Measurements from ENCODE around the gene PPP4R2.

PPP4R2 gene, protein sequence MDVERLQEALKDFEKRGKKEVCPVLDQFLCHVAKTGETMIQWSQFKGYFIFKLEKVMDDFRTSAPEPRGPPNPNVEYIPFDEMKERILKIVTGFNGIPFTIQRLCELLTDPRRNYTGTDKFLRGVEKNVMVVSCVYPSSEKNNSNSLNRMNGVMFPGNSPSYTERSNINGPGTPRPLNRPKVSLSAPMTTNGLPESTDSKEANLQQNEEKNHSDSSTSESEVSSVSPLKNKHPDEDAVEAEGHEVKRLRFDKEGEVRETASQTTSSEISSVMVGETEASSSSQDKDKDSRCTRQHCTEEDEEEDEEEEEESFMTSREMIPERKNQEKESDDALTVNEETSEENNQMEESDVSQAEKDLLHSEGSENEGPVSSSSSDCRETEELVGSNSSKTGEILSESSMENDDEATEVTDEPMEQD

DNA sequence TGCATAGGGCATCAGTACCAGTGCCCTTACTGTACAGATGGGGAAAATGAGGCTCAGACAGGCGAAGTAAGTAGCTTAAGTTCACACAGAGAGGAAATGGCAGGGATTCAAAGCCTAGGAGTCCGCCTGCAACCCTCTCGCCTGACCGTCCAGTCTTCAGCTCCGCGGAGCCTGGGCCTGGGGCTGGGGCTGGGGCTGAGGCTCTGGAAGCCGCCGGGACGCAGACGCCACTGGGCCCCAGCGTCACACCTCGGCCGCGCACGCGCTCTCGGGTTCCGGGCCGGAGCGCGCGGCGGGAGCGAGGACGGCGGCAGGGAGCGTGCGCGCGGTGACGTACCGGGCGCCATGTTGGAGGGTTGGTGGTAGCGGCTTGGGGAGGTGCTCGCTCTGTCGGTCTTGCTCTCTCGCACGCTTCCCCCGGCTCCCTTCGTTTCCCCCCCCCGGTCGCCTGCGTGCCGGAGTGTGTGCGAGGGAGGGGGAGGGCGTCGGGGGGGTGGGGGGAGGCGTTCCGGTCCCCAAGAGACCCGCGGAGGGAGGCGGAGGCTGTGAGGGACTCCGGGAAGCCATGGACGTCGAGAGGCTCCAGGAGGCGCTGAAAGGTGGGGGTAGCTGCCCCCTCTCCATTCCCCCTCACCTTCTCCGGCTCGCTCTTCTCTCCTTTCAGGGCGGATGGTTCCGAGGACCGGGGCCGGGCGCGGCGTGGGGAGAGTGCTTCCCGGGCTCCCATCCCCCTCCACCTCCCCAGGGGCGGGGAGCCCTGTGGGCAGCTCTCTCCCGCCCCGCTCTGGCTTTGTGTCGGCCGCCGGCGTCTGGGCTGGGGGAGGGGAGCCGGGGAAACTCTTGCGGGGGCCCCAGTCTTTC is at the start of gene PPP4R2:
TSS of gene PPP4R2 (plus strand) at position 339 of the 861 bp plus-strand sequence. CDS start at position 566, 227 bp downstream.
- DNase-seq, result peak; percentile 17

DNA sequence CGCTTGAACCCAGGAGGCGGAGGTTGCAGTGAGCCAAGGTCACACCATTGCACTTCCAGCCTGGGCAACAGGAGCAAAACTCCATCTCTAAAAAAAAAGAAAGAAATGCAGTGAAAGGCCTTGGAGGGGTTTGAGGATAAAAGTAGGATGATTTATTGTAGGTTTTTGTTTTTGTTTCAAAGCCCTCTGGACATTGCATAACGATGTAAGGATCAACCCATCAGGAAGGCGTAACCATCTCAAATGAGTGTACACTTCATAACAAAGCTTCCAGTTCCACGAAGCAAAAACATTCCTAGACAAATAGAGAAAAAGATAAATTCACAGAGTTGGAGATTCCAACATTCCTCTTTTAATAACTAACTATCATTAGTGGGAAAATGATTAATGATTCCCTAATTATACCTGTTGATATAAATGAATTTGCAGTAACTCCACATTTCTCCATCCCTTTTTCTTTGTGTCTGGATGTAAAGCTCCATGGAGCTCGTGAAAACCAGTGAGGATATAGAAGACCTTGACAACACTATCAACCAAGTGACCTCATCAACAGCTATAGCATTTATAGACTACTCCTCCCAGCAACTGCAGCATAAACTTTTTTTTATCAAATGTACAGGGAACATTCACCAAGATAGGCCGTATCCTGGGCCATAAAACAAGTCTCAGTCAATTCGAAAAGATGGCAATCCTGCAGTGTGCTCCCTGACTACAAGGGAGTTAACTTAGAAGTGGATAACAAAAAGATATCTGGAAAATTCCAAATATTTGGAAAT is 48.7 kb upstream of the PPP4R2 start:
- DNase-seq, result no peak

DNA sequence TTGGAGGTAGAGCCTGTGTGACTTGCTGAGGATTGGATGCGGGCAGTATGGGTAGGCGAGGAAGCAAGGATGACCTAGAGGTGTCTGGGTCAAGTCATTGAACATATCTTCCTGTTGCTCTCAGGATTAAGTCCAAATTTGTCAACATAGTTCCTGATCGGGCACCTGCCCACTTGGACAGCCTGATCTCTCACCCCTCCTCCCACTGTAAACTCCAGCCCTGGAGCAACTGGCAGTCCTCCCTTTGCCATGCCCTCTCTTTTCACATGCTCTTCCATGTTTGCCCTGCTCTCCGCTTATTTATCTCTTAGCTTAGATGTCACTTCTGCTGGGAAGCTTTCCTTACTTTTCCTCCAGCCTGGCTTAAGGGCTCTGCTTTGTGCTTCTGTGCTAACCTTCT is 47.6 kb upstream of the PPP4R2 start:
- DNase-seq, result no peak

DNA sequence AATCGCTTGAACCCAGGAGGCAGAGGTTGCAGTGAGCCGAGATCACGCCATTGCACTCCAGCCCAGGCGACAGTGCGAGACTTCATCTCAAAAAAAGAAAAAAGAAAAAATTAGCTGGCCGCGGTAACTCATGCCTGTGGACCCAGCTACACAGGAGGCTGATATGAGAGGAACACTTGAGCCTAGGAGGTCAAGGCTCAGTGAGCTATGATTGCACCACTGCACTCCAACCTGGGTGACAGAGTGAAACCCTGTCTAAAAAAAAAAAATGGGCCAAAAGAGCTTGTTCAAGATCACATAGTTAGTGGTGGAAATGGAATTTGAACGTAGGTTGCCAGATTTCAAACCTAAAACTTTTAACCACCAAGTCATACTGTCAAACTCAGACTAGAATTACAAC is 46.2 kb upstream of the PPP4R2 start:
- no peak for DNase-seq

DNA sequence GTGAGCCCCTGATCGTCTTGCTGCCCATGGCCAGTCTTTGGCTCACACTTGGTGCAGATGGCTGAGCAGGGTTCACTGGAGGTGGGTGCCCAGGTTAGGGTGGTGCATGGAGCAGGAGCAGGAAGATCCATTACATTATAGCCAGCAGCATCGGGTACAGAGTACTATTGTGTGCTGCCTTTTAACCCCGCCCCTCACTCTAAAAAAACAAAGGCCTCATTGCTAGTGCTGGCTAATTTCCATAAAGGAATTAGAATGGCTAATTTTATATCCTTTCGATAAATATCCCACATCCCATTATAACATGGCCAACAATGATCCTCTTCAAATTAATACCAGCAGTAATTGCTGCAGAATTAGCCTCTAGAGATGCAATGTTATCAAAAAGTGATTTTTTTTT is 45.8 kb upstream of the PPP4R2 start:
- DNase-seq, result no peak

DNA sequence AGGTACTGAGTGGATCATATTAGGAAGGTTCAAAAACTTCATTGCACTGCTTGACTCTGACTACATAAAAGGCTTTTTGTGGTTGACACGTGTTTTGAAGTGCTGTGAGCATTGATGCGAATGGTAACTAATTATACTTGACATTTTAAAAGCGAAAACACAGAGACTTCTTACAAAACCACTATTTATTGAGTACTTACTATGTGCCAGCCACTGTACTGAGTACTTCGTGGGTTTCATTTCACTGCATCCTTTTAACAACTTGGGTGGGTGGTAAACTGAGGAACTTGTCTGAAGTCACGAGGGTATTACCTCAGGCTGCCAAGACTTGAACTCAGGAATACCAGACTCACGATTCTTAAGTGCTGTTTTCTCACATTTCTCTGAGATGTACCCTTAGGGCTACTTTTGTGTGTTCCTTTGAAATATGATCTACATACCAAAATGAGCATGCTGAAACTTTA is 45.3 kb upstream of the PPP4R2 start:
- no peak for DNase-seq

DNA sequence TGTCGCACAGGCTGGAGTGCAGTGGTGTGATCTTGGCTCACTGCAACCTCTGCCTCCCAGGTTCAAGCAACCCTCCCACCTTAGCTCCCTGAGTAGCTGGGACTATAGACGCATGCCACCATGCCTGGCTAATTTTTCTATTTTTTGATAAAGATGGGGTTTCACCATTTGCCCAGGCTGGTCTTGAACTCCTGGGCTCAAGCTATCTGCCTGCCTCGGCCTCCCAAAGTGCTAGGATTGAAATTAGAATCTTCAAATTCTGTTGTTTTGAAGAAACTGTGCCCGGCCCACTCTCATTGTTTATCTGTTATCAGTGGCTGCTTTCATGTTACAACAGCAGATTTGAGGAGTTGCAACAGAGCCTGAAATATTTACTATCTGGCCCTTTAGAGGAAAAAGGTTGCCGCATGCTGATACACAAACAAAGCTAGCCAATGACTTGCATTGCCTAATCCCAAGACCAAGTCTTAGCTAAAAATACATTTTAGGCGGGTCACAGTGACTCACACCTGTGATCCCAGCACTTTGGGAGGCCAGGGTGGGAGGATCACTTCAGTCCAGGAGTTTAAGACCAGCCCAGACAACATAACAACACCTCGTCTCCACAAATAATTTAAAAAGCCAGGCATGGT is 43.2 kb upstream of the PPP4R2 start:
- no peak for DNase-seq

DNA sequence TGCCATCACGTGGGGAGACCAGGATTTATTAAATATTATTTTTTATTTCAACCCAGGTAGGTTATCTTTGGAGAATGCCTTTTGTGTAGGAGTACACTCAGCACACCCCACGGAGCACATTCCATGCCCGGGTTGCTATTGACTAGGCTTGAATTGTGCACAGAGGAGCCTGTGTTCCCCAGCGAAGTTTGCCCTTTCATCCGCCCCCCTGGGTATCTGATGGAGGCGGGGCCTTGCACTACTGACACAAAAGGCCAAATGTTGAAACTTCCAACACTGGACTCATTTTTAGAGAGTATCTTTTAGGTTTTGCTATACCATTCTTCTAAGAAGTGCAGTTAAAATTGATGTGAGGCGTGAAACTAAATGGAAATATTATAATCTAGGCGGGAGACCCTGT is 39.3 kb upstream of the PPP4R2 start:
- no peak for DNase-seq

DNA sequence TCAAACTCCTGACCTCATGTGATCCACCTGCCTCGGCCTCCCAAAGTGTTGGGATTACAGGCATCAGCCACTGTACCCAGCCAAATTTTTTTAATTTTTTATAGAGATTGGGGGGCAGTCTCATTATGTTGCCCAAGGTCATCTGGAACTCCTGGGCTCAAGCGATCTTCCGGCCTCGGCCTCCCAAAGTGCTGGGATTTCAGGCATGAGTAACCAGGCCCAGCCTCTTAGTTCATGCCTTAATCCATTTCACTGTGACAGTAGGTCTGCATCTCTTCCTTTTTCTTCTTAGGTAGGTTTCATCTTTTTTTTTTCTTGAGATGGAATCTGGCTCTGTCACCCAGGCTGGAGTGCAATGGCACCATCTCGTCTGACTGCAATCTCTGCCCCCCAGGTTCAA is 37.3 kb upstream of the PPP4R2 start:
- no peak for DNase-seq

DNA sequence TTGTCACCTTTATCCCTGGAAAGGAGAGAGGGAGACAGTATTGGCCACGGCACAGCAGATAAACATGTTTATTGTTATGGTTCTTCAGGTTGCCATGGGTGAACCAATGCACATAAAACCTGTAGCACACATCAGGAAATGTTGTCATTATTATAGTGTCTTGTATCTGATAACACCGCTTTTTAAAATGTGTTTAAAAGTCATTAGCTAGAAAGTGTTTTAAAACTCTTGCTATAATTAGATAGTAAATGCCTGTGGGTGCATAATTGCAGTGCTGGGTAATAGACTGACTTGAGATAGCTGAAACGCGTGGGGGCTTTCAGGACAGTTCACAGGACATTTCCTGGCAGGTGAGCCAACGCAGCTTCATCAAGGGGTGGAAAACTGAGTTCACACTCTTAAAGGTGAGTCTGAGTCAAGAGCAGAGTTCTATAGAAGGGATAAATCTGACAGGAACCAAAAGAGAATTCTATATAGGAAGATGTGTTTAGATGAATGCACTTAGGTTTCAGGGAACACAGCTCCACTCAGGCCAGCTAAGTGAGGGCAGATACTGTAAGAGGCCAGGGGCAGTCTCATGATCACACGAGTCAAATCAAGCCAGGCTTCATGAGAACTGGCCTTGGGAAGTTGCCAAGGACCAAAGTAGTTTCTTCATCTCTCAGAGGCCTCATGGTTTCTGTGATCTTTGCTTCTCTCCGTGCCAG is 35.6 kb upstream of the PPP4R2 start:
- DNase-seq, result no peak

DNA sequence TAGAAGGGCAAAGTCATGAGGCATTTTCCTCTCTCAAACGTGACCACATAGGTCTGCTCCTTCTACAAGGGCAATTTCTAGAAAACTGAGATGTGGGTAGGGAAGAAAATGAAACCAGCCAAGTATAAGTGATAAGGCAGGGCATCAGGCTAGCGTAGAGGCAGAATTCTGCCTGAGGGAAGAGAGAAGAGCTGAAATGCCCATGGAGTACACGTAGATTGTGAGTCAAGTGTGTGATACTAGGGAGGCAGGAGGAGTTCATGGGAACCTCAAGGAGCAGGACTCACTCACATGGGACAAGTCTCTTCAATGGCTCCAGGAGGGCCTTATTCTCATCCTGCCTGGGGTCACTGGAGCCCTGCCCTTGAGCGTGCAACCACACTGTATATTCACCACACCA is 34.9 kb upstream of the PPP4R2 start:
- DNase-seq, result no peak

DNA sequence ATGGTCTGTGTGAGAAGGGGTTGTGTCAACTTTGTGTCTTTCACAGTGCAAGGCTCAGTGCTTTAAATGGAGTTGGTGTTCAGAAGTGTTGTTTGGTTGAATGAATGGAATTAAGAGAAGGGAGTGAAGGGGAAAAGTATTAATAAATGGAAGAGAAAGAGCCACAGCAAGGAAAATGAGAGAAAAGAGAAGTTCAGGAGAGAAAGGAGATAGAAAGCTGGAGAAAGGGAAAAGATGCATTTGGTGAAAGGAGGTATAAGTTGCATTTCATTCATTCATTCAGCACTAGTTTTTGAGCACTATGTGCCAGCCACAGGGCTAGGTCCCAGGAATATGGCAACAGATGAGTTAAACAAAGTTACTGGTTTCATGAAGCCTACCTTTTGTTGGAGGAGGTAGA is 34.3 kb upstream of the PPP4R2 start:
- no peak for DNase-seq

DNA sequence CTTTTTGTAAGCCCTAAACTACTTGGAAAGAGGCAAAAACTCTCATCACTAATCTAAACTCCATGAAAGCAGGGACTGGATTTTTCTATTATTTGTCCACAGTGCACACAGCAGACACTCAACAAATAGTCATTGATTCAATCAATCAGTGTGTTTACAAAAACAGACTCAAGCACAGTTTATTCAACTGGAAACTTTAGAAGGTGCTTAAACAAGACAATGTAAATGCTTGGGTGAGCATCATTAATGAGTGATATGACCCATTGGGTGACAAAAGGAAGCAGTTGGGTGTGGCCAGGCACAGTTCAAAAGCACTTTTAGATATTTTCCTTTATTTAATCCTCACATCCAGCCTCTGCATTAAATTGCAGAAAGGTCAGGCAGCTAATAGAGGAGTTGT is 32.0 kb upstream of the PPP4R2 start:
- DNase-seq, result no peak

DNA sequence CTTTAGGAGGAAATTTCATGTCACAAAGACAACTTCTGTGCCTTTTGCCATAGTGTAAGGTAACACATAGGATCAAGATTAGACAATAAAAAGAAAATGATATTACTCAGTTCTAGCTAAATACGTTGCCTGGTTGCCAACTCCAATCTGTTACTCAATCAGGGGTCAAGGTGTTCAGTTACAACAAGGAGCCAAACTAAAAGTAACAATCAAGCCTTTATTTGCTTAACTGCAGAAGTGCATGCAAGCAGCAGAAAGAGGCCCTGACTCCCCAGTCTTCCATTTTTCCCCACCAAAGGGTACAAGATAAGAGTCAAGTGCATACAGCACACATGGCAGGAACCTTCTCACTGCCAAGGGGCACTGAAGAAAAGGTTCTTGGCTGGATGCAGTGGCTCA is 28.3 kb upstream of the PPP4R2 start:
- DNase-seq, result no peak

DNA sequence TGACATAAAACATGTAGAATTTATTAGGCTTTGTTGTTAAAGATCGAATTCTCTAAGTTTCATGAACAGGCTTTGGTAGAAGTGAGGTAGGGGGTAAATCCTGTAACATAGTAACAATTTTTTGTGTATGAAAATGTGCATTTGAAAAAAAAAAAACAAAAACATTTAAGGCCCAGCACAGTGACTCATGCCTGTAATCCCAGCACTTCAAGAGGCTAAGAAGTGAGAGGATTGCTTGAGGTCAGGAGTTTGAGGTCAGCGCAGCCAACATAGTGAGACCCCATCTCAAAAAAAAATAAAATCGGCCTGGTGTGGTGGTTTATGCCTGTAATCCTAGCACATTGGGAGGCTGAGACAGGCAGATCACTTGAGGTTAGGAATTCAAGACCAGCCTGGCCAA is 26.8 kb upstream of the PPP4R2 start:
- no peak for DNase-seq

DNA sequence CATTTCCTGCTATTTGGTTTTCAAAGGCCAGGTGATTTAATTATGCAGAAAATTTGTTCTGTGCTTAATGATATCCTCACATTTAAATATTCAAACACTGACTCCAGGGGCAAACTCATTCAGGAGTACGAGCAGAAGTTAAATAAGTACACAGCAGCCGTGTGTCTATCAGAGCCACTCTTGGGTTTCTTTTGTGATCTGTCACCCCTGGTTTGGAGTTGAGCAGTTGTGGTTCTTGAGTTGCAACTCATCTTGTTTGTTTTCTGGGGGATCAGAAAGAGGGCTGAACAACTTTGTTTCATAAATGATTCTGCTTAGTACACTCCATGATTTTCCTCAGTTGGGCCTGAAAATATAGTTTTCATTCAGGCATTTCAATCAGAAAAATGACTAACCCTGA is 25.7 kb upstream of the PPP4R2 start:
- DNase-seq, result no peak

DNA sequence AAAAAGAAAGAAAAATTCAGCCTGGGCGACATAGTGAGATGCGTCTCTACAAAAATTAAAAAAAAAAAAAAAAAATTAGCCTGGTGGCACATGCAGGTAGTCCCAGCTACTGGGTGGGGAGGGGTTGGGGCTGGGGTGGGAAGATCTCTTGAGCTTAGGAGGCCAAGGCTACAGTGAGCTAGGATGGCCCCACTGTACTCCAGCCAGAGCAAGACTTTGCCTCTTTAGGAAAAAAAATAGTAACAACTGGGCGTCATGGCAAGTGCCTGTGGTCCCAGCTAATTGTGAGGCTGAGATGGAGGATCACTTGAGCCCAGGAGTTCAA is 23.9 kb upstream of the PPP4R2 start:
- DNase-seq, result no peak

DNA sequence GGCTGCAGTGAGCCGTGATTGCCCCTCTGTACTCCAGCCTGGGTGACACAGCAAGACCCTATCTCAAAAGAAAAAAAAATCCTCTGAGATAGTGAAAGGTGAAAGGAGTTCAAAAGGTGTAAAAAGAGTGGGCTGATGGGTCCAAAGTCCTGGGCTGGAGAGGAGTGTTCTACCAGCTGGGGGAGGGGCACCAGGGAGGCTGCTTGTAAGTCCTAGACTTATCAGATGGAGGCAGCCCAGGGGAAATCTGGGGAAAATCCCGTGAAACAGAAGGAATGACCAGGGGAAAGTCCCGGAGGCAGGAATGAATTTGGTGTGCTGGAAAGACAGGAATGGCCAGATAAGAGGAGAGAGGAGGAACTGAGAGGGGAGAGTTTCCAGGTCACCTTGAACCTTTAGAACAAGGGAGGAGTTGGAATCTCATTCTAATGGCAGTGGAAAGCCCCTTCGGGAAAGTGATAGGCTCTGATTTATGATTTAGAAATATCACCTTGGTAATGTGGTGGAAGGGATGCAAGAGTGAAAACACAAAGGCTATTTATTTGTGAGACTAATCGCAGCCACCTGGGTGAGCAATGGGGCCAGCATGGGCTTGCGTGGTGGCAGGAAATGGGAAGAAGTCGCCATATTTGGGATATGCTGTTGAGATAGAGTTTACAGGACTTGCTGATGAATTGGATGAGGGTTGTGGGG is 23.4 kb upstream of the PPP4R2 start:
- no peak for DNase-seq

DNA sequence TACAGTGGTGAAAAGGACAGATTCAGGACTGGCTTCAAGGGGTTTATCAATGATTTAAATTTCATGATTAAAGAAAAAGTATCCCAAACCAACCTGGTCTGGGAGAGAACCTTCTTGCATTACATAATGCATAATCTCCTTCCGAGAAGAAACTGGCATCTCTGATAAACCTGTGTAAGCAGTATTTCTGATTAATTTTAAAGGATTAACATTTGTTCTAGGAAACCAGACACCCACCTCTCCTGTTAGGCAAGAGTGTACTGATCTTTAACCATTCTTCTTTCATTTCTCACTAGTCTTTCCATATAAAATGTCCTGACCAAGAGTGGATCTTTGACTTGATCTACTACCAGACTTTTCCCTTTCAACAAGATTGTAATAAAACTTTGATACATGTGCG is 22.8 kb upstream of the PPP4R2 start:
- no peak for DNase-seq

DNA sequence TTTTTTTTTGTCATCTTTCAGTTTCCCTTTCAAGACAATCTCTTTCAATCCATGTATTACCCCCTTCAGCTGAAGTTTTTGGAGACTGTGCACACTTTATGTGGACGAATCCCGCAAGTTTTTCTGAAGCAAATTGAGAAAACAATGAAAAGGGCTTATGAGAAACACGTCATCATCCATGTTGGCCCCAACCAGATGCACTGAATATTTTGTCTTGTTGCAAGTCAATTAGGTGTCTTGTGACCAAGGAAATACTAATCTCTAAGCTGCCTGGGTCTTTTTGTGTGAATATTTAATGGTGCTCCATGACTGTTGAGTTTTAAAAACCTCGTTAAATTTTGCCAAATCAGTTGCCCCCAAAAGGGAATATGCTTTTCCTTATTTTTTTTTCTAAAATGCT is 21.7 kb upstream of the PPP4R2 start:
- DNase-seq, result no peak

DNA sequence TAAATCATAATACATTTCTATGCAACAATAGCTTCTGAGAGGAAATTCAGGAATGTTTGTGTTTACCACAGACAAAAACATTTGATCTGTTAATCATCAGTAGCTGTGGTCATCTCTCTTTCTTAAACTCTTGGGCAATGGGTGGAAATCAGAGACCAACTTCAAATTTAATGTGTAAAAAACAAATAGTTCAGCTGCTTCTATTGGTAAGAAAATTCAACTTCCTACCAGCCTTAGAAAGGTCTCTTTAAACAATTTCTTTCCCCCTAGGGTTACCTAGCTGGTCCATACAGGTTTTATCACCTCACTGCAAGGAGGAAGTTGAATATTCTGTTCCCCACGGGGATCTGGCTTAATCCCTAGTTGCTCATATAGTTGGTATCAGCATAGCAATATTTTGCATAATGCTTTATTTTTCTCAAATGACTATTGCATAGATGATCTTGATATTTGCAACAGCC is 20.3 kb upstream of the PPP4R2 start:
- DNase-seq, result no peak
